Panc1 (cell line): ENCODE measurements around the gene SGMS2.

Experiments
- POLR2AphosphoS5 ChIP-seq: IDR thresholded peaks from 2 replicates; pipeline ENCODE4 v1.6.1; 2012; ENCODE audit warnings: mild to moderate bottlenecking, low read depth, low read length, moderate library complexity
- SIN3A ChIP-seq: IDR thresholded peaks from 2 replicates; pipeline ENCODE4 v1.6.1; 2012; ENCODE audit warnings: low read depth, mild to moderate bottlenecking, low read length, moderate library complexity, borderline replicate concordance; ENCODE audit not compliant: insufficient read depth
- TF ChIP-seq, protein P1 (sequence below): fragments of 450-650 bp; IDR thresholded peaks from 2 replicates; pipeline ENCODE4 v1.5.1; 2017; ENCODE audit warnings: mild to moderate bottlenecking
- TF ChIP-seq, protein P2 (sequence below), 2 experiments: IDR thresholded peaks; 2 replicates each; pipeline ENCODE4 v1.6.1; 2011 to 2012; ENCODE audit warnings: low read depth in 2 of 2, control low read depth in 1 of 2, low read length in 1 of 2, mild to moderate bottlenecking in 1 of 2, moderate library complexity in 1 of 2; ENCODE audit not compliant: insufficient read depth in 1 of 2

DNA sequence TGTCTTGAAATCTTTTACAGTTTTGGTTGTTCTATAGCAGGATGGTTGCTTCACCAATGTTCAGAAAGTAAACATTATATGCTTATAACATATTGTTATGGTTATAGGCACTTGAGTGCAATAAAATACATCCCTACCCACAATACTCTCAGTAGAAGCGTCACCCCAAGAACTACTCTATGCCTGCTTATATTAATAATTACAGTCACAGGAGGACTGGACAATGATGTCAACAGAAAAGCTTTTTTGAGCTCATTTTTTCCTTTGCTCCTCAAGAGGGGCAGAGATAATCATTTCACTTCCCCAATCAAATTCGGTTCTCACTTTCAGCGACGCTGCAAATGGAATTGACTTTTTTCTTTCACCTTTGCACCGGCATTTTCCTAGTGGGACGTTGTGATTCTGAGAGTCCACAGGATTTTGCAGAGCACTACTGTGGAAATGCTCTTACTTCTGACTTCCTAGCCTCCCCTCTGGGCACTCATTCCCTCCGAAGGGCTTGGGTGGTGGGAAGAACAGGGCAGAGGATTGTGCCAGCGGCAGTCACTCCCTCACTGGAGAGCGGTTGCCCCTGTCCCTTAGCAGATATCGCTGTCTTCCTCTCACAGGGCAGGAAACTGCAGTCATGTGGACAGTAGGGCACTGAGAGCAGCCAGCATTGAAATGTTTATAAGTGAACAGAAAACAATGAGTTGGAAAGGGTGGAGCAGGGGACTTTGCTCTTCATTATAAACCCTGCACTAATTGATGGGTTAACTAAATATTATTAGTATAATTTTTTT, 24.9 kb upstream of the SGMS2 start:
- TF ChIP-seq, protein P1, sequence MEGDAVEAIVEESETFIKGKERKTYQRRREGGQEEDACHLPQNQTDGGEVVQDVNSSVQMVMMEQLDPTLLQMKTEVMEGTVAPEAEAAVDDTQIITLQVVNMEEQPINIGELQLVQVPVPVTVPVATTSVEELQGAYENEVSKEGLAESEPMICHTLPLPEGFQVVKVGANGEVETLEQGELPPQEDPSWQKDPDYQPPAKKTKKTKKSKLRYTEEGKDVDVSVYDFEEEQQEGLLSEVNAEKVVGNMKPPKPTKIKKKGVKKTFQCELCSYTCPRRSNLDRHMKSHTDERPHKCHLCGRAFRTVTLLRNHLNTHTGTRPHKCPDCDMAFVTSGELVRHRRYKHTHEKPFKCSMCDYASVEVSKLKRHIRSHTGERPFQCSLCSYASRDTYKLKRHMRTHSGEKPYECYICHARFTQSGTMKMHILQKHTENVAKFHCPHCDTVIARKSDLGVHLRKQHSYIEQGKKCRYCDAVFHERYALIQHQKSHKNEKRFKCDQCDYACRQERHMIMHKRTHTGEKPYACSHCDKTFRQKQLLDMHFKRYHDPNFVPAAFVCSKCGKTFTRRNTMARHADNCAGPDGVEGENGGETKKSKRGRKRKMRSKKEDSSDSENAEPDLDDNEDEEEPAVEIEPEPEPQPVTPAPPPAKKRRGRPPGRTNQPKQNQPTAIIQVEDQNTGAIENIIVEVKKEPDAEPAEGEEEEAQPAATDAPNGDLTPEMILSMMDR = no peak
- TF ChIP-seq, protein P2, sequence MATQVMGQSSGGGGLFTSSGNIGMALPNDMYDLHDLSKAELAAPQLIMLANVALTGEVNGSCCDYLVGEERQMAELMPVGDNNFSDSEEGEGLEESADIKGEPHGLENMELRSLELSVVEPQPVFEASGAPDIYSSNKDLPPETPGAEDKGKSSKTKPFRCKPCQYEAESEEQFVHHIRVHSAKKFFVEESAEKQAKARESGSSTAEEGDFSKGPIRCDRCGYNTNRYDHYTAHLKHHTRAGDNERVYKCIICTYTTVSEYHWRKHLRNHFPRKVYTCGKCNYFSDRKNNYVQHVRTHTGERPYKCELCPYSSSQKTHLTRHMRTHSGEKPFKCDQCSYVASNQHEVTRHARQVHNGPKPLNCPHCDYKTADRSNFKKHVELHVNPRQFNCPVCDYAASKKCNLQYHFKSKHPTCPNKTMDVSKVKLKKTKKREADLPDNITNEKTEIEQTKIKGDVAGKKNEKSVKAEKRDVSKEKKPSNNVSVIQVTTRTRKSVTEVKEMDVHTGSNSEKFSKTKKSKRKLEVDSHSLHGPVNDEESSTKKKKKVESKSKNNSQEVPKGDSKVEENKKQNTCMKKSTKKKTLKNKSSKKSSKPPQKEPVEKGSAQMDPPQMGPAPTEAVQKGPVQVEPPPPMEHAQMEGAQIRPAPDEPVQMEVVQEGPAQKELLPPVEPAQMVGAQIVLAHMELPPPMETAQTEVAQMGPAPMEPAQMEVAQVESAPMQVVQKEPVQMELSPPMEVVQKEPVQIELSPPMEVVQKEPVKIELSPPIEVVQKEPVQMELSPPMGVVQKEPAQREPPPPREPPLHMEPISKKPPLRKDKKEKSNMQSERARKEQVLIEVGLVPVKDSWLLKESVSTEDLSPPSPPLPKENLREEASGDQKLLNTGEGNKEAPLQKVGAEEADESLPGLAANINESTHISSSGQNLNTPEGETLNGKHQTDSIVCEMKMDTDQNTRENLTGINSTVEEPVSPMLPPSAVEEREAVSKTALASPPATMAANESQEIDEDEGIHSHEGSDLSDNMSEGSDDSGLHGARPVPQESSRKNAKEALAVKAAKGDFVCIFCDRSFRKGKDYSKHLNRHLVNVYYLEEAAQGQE (IDR thresholded peaks at IDR 0.05; ENCODE audit: insufficient read depth in 1 of 2, low read depth in 2 of 2, low read length in 1 of 2) = no peak
- TF ChIP-seq POLR2AphosphoS5 (no peak), SIN3A (no peak)
